IMR-90 (cell line): ENCODE data around the gene RNF130. TPM values are rescaled to one million over a fixed set of nuclear protein-coding genes. Genes with fewer than 3 reads are reported as not detected.

Source experiments
- MXI1 ChIP-seq: IDR thresholded peaks from 2 replicates; pipeline ENCODE4 v1.6.1; 2012; ENCODE audit warnings: low read depth, mild to moderate bottlenecking, low read length, moderate library complexity, borderline replicate concordance
- USF2 ChIP-seq: fragments of 150-350 bp; IDR thresholded peaks from 2 replicates; pipeline ENCODE4 v1.6.1; 2017; ENCODE audit warnings: mild to moderate bottlenecking, antibody characterized with exemption, low read length, low read depth
- polyA plus RNA-seq, 3 experiments: library from polyadenylated mRNA; depleted of rRNA; stranded (reverse); fragments of >200 nt; gene quantifications; 2 replicates each; pipeline ENCODE4 v1.2.3, GENCODE V29; 2012; ENCODE audit warnings: low replicate concordance in 1 of 3
- total RNA-seq: library from RNA; depleted of rRNA; stranded (reverse); fragments of >200 nt; gene quantifications from 2 replicates; pipeline ENCODE4 v1.2.3, GENCODE V29; 2012

RNF130 gene
- total and polyA plus RNA-seq, 2 of the 4 experiments (the other 2 are of a cell fraction) = 12.9 to 21.7 TPM

GRCh38 chr5:179907556-179908324, 163.8 kb downstream of the RNF130 start, which contains the start of gene TBC1D9B (continued):
- peak; percentile 47; the same call in 1 of the 2 replicates for TF ChIP-seq MXI1
- TF ChIP-seq USF2 = no peak; the same call in 1 of the 2 replicates
